Activated naive CD4-positive, alpha-beta T cell treated with anti-CD3 and anti-CD28 coated beads, Interleukin-2, amount 50 U/mL, for 16 hours (primary cell): ENCODE measurements around the gene ME2.
"Not testable (repeated sequence)": the region's sequence is repeated elsewhere in the genome, so short reads cannot be mapped to it uniquely, and the experiment has no call there.

Experiments used
- DNase-seq: peaks from one replicate; pipeline ENCODE4 v3.0.0-alpha.2; 2020

ME2 gene

DNA sequence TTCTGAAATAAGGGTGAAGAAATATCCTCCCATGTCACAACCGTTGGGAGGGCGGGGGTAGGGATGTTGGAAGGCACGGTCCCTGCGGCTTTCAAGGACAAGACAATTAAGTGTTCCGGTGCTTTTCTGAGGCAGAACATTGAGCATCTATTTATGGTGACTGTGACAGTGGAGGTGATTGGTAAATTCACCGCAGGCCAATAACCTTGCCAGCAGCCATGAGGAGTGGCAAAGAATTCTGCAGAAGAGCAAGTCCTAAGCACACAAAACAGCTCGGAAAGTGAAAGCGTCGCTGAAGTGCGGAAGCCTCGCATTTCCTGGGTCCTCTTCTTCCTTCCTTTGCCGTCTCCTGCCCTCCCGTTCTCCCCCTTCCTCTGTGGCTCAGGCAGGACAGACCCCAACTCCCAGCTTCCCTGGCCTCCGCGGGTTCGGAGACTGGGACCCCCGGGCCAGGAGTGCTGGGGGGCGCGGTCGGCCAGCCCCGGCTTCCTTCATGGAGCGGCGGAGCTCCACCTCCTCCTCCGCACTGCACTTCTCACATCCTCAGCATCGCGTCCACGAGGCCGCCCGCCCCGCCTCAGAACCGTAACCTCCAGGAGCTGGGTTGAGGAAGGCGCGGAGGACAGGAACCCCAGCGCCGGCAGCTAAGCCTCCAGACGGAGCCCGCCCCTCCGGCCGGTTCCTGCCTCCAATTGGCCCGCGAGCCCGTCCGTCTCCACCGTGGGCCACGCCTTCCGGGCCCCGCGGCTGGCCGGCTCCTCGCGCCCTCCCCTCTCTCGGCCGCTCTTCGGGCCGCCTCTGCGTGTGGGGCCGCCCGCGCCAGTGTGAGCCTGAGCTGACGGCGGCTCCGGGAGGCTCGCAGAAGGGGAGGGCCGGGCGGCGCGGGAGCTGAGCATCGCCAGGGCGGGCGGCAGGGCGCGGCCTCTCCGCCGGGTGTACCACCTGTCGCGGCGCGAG is at the start of gene ME2:
TSS of gene ME2 (plus strand) at position 774 of the 957 bp plus-strand sequence. CDS start 16,703 bp downstream, outside the sequence.
- DNase-seq = peak; percentile 89

DNA sequence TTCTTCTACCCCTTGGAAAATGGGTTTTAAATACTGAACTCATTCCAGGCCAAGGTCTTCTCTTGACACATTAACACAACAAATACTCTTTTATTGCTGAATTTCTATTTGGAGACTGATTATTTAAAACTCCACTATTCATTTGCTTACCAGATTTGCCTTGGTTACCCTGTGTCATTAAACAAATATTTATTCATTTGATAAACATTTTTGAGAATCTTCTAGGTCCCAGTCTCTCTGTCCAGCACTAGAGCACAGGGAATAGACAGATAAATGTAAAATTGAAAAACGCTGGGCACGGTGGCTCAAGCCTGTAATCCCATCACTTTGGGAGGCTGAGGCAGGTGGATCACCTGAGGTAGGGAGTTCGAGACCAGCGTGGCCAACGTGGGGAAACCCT is 49.3 kb upstream of the ME2 start:
- DNase-seq = no peak

- no peak for DNase-seq
Observed at GRCh38 chr18:50830544-50830943, 48.4 kb upstream of the ME2 start.

DNA sequence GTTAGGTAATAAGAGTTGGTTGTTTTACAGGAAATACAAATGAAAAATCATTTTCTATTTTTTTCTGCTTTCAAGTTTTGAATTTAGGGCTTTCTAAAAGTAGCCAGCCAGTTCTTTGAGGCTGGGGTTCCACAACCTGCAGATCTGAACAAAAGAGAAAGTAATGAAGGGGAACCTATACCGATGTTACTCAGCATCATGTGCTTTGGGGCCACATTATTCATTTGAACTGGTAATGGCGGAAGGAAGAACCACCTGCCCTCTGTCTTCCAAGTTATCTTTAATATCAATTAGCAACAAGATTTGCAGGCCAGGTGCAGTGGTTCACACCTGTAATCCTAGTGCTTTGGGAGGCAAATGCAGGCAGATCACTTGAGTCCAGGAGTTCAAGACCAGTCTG is 46.2 kb upstream of the ME2 start:
- no peak for DNase-seq

- not testable (repeated sequence) for DNase-seq
Observed at GRCh38 chr18:50833496-50833895, 45.4 kb upstream of the ME2 start.

DNA sequence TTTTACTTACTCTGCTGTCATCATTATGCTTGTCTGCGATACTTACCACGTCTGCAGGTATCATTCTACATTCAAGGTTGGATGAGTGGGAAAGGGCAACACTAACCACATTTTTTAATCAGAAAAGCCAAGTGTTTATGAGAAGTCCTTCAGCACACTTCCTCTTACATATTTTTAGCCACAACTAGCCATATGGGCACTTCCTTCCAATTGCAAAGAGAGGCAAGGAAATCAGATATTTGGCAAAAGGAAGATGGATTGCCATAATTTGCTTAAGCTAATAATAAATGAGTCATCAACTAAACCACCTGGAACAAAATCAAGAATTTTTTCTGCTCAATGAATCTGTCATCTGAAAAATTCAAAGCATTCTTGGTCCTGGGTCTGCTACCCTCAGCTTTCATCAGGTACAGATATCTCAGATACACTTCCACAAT is 42.4 kb upstream of the ME2 start:
- no peak for DNase-seq

DNA sequence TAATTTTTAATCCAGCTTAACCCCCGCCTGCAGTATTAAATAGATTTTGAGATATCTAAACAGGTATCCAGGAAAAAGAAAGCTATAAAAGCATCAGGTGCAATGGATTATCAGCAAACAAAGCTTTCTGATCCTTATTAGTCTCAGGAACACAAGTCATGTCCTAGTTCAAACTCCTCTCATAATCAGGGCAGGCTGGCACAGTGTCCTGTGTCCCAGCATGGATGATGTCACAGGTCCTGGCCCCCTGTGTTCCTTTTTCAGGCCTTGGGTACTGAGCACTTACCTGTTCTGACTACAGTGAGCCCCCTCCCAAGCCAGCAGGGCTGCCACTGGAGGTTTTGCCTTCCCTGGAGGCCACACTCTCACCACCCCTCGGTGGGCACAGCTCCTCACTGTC is 39.6 kb upstream of the ME2 start:
- DNase-seq = no peak

DNA sequence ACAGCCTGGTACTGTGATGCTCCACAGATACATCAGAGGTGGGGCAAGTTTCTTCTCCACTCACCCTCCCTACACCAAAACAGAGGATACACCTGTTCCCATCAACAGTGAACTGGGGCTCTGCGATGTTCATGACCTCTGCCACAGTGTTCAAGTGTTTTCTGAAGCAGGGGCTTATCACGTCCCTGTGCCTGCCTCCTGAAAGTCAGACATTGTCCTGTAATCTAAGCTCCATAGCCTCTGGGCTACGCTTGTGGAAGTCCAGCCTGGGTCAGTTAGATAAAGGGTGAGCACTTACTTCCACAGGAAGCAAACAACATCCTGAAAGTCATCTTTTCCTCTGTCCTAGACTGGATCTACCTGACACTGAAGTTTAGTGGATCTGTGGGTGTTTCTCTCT is 38.9 kb upstream of the ME2 start:
- DNase-seq = no peak

GRCh38 chr18:50842846-50843245 is 36.1 kb upstream of the ME2 start:
- no peak for DNase-seq

GRCh38 chr18:50844554-50844953 is 34.4 kb upstream of the ME2 start:
- no peak for DNase-seq

GRCh38 chr18:50844960-50845359 is 34.0 kb upstream of the ME2 start:
- DNase-seq = no peak

DNA sequence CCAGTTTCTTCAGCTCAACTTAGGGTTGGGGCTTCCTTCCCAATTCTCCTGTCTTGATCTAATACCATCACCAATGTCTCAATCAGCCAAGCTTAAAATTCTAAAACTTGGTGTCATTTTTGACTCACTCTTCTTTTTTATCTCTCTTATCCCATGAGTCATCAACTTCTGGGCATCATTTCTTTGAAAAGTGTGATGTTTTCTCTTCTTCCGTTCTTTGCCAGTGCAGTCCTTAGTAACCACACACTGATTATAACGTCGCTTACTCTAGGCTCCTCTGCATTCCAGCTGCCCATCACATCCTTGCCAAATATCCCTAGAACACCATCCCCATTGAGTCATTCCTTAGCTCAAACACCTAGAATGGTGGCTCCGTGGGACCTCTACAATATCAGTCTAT is 31.7 kb upstream of the ME2 start:
- no peak for DNase-seq

GRCh38 chr18:50848061-50848551 is 30.8 kb upstream of the ME2 start:
- DNase-seq = no peak

DNA sequence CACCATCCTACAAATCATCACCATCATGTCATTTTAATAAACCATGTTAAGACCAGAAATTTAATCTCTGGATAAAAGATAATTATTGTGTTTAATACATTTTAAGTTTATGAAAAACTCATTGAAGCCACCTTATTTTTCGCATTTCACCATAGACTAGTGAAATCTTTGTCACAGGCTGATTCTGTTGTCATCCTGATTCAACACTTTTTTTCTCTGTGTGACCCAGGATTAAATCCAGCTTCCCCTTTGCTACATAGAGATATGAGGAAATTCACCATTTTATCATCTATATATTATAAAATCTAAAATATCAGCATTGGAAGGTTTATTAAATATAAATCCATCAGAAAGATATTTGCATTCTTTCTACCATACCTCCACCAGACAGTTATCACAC is 29.9 kb upstream of the ME2 start:
- DNase-seq = no peak

DNA sequence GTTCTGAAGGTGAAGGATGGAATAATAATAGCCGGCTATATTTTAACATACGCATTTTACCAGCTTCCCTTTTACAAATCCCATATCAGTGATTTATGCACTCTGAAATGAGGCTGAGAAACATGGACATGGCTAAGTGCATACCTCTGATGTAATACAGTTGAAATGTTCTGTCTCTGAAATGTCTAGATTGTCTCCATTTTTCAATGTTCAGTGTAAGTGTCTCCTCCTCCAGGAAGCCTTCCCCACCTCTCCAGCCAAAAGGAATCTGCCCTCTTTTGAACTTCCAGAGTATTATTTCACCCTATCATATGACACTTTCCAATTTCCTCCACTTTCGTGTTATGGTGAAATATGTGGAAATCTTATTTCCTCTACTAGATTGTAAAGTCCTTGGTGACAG is 29.5 kb upstream of the ME2 start:
- no peak for DNase-seq

DNA sequence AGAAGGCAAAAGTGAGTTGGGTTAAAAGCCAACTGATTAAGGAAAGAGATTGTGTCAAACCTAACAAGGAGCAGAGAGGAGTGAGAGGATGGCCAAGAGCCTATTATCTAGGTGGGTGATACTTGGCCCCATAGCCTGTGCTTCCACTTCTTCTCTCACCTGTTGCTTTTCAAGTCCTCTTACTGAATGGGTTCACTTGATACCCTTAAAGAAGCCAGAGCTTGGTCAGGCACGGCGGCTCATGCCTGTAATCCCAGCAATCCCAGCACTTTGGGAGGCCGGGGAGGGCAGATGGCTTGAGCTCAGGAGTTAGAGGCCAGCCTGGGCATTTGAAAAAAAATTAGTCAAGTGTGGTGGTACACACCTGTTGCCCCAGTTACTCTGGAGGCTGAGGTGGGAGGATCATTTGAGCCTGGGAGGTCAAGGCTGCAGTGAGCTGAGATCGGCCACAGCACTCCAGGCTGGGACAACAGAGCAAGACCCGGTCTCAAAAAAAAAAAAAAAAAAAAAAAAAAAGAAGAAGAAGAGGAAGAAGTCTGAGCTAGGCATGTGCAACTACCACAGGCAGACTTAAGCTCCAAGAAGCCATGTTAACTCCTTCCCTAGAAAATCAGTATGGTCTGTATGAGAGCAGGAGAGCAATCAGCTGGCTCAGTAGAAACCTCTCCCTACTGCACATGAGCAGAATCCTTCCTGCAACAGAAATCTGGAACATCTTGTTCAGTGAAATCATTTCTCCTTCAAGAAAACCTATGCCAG is 28.4 kb upstream of the ME2 start:
- no peak for DNase-seq

GRCh38 chr18:50853863-50854271 is 25.1 kb upstream of the ME2 start:
- DNase-seq = no peak

- DNase-seq = no peak
Observed at GRCh38 chr18:50855976-50856757, 22.8 kb upstream of the ME2 start.

DNA sequence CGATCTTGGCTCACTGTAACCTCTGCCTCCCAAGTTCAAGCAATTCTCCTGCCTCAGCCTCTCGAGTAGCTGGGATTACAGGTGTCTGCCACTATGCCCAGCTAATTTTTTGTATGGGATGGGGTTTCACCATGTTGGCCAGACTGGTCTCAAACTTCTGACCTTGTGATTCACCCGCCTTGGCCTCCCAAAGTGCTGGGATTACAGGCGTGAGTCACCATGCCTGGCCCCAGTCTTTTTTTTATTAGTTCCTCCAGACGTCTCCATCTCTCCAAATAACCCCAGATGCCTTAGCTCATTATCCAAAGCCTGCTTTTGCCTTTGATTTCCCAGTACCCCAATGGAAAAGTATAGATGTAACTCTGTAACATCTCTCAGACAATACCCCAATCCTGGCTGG is 21.8 kb upstream of the ME2 start:
- not testable (repeated sequence) for DNase-seq

- DNase-seq = no peak
Observed at GRCh38 chr18:50857694-50858093, 21.2 kb upstream of the ME2 start.

GRCh38 chr18:50859793-50860555 is 18.9 kb upstream of the ME2 start:
- no peak for DNase-seq

DNA sequence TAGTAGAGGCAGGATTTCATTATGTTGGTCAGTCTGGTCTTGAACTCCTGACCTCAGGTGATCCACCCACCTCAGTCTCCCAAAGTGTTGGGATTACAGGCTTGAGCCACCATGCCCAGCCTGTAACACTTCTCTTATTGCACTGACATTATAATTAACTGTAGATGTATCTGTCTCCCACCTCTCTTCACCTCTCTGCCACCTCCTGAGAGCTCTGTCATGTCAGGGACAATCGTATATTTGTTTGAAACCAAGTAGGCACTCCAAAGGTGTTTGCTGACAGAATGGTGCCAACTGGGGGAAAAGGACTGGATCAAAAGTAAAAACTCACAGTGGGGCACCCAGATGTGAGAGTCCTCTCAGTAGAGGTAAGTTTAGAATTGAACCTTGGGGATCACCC is 17.3 kb upstream of the ME2 start:
- DNase-seq = no peak
